Measurements from ENCODE around the gene RAB11FIP5.
"Not testable (repeated sequence)": the region's sequence is repeated elsewhere in the genome, so short reads cannot be mapped to it uniquely, and the experiment has no call there.

RAB11FIP5 gene

GRCh38 chr2:73070643-73071359 is 41.9 kb downstream of the RAB11FIP5 start:
- DNase-seq (ENCODE audit: low read depth): peak; percentile 35

- DNase-seq (ENCODE audit: low read depth): no peak
These were observed 42.7 kb downstream of the RAB11FIP5 start for GRCh38 chr2:73069855-73070642.

DNA sequence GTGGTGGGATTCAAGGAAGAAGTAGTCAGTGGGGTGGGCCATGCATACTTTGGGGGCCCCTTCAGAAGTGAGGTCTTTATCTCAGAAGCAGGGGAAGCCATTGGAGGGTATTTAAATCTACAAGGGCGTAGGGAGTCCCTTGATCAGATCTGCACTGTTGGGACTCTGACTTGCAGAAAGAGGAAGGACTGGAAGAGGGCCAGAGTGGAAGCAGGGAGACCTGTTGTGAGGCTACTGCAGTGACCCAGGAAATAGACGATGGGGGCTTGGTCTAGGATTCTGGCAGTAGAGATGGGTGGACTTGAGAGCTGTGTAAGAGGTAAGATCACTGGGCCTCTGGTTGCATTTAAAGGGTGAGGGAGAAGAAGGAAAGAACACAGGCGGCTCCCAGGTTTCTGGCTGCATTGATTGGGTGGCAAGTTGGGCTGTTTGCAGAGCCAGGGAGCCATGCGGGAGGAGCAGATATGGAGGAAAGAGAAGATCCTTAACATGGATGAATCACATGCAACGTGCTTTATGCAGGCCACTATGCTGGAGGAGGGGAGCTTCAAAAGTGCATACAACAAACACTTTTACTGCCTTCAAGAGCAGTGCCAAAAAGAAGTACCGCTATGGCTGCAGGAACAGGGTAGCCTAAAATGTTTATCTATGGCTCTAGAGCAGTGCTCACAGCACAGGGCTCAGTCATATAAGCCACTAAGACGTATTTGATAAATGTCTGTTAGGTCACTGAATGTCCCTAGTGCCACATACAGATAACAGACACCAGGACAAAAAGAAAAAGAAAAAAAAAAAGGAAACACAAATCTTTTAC is 43.5 kb downstream of the RAB11FIP5 start:
- DNase-seq (ENCODE audit: low read depth): no peak

DNA sequence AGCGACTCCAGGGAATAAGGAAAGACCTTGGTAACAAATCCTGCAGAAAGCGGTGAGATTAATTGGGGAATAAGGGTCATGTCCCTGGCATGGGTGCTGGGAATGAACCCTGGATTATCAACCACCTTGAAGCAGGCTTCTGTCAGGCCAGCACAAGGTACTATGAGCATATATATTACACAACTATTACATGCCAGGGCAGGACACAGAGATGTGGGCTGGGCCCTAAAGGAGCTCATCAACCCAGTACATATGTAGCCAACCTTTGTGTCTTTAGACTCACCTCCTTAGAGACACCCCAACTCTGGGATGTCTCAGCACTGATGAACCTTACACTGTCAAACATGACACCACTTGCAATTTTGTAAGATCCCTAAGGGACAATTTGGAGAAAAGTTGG is 44.6 kb downstream of the RAB11FIP5 start:
- DNase-seq (ENCODE audit: low read depth): no peak

- DNase-seq (ENCODE audit: low read depth): no peak
These were observed 45.7 kb downstream of the RAB11FIP5 start for GRCh38 chr2:73067043-73067442.

DNA sequence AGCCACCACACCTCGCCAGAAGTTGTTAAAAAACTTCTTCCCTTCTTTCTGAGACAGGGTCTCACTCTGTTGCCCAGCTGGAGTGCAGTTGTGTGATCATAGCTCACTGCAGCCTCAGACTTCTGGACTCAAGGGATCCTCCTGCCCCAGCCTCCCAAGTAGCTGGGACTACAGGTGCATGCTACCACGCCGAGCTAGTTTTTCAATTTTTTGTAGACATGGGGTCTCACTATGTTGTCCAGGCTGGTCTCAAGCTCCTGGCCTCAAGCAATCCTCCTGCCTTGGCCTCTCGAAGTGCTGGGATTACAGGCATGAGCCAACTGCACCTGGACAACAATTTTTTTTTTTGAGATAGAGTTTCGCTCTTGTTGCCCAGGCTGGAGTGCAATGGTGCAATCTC is 47.7 kb downstream of the RAB11FIP5 start:
- DNase-seq (ENCODE audit: low read depth): not testable (repeated sequence)

GRCh38 chr2:73063909-73064875 is 48.6 kb downstream of the RAB11FIP5 start:
- no peak for DNase-seq (ENCODE audit: low read depth)

- DNase-seq (ENCODE audit: low read depth): no peak
These were observed 49.3 kb downstream of the RAB11FIP5 start for GRCh38 chr2:73063472-73063871.

- no peak for DNase-seq (ENCODE audit: low read depth)
These were observed 53.6 kb downstream of the RAB11FIP5 start for GRCh38 chr2:73059106-73059505.

GRCh38 chr2:73054980-73055379 is 57.8 kb downstream of the RAB11FIP5 start:
- no peak for DNase-seq (ENCODE audit: low read depth)

DNA sequence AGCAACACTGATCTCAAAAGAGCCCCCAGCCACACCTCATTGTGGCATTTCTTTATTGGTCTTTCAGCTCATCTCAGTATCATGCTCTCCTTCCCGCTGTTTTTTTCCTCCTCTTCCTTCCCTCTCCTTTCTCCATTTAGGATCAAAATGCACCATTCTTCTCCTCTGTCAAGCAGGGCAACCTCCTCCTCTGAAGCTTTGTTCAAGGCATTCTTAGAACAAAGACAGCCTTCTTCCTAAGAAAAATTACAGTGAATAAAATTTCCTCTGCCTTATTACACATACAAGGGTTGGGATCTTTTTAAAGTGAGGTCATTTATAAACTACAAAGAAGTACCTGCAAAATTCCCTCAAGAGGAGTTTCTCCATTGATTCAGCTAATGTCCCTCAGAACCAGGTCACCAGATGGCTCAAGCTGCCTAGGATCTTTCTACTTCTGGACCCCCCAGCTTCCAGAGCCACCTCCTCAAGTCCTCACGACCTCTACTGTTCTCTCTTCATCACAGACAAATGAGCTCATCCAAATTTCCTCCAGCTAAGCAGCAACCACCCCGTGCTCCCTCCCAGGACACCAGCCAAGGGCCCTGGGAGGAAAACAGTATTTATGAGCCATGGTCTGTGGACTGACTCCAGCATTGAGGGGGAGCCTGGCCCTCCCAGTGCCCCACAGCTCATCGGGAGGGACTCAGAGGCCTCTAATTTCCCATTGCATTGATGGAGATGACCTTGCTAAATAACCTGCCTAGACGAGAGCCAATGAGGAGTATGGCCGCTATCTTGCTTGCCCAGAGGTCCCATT is 59.2 kb downstream of the RAB11FIP5 start:
- no peak for DNase-seq (ENCODE audit: low read depth)

DNA sequence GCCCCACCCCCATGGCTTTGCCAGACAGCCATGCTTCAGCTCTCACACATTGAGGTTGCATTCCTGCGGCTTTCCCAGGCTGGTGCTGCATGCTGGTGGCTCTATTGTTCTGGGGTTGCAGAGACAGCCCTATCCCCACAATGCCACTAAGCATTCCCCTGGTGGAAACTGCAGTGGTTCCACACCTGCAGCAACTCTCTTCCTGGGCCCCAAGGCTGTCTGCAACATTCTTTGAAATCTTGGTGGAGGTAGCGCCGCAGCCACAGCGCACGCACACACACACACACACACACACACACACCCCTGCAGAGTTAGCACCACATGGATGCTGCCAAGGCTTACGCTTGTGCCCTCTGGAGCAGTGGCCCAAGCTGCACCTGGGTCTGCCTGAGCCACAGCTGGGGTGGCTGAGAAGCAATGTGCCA is 62.6 kb downstream of the RAB11FIP5 start:
- no peak for DNase-seq (ENCODE audit: low read depth)

GRCh38 chr2:73043929-73044832 is 68.6 kb downstream of the RAB11FIP5 start:
- no peak for DNase-seq (ENCODE audit: low read depth)

- DNase-seq (ENCODE audit: low read depth): no peak
These were observed 69.5 kb downstream of the RAB11FIP5 start for GRCh38 chr2:73043276-73043675.

- DNase-seq (ENCODE audit: low read depth): no peak
These were observed 74.7 kb downstream of the RAB11FIP5 start for GRCh38 chr2:73037947-73038585.

GRCh38 chr2:73036766-73037165 is 76.0 kb downstream of the RAB11FIP5 start:
- DNase-seq (ENCODE audit: low read depth): no peak

DNA sequence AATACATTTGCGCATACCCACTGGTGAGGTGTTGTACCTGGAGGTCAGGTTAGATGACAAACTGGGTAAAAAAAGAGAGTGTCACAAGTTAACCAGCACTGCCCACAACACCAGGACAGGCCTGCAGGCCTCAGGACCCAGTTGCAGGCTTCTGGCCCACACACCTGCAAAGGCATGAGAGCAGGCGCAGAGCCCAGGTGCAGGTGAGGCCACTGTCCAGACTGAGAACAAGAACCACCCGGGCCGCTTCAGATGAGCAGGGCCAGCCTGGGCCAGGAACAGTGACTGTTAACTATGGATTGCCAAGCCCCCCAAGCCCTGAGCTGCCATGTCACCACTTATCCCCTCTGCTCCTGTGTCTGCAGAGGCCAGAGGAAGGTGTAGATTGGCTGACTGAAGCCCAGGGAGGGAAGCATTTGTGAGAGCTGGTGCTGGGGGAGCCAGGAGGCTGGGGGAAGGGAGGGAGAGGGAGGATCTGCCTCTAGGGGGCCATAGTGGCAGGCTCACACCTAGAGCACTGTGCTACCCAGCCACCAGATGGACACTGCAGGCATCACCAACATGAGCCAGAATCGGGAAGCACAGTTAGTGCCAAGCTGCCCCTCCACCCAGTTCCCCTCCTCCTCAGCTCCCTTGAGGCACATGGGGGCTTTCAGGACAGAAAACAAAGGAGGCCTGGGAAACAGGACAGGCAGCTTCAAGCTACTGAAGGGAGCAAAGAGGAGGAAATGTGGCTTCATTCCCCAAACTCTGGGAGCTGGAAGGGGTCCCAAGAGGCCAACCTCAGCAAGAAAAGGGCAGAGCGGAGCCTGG is 76.6 kb downstream of the RAB11FIP5 start:
- DNase-seq (ENCODE audit: low read depth): no peak
